ENCODE measurements around the gene PLEKHA7. TPM values are rescaled to one million over a fixed set of nuclear protein-coding genes. Genes with fewer than 3 reads are reported as not detected.
"Not testable (repeated sequence)": the region's sequence is repeated elsewhere in the genome, so short reads cannot be mapped to it uniquely, and the experiment has no call there.

Gene PLEKHA7
- total RNA-seq, 1 donor from 2014 or later = 16.2 TPM

DNA sequence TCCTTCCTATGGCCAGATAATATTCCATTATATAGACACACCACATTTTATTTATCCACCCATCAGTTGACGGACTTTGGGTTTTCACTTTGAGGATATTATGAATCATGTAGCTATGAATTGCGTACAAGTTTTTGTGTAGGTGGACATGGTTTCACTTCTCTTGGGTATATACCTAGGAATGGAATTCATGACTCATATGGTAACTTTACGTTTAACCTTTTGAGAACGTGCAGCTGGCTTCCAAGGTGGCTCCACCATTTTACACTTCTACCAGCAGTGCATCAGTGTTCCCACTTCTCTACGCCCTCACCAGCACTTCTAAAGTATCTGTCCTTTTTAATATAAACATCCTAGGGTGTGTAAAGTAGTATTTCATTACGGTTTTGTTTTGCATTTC lies 112.0 kb downstream of the PLEKHA7 start:
- intact Hi-C loops (cut with DNase I) = no loop called here
- DNase-seq (no peak), ATAC-seq (ENCODE audit: poor library complexity) (no peak)

DNA sequence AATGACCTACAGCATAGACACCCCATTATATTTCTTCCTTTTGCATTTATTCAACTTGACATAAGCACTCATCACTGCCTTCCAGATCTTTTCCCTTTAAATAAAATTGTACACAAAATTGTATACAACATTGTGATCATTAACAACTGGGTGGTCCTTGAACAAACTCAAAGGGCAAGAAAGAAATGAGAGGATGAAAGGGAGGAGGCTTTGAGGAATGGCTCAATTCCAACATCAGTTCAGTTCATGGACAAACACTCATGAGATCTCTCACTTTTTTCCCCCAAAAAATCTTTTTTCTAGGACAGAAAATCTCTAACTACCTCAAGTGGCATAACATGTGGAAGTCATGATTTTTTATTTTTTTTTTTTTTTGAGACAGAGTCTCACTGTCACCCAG lies 113.7 kb downstream of the PLEKHA7 start:
- intact Hi-C loops (cut with DNase I) = no loop called here
- no peak for ATAC-seq (ENCODE audit: poor library complexity)
- no peak for DNase-seq

- DNase-seq (no peak), ATAC-seq (ENCODE audit: poor library complexity) (no peak)
- intact Hi-C loops (cut with DNase I) = no loop called here
Observed at GRCh38 chr11:16899708-16900303, 114.4 kb downstream of the PLEKHA7 start.

DNA sequence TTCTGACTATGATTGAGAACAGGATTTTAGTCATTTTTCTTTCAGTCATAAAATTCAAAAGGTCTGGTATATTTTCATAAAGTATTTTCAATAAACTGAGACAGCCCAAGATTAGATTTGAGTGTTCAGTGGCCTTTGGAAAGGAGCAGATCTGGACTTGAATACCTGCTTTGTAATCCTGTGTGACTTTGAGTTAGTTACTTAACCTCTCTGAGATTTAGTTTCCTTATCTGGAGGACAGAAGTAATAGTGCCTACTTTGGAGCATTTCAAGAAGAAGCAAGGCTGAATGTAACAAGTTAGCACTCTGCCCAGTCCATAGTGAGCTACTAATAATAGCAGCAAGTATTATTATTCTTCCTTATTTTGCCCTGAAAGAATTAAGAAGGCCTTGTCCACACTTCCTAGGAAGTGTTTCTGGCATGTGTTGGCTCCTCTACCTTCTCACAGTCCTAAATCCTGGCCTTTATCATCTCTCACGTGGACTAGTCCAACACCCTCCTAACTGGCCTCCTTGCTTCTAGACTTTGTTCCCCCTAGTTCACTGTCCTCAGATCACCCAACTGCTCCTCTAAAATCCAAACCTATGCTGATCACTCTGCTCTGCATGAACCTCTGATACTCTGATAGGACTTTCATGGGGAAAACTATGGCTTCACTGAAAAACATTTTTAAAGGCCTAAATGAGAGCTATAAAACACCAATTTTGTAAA lies 115.8 kb downstream of the PLEKHA7 start:
- ATAC-seq (ENCODE audit: poor library complexity) = no peak
- intact Hi-C loops (cut with DNase I) = no loop called here
- DNase-seq = no peak

DNA sequence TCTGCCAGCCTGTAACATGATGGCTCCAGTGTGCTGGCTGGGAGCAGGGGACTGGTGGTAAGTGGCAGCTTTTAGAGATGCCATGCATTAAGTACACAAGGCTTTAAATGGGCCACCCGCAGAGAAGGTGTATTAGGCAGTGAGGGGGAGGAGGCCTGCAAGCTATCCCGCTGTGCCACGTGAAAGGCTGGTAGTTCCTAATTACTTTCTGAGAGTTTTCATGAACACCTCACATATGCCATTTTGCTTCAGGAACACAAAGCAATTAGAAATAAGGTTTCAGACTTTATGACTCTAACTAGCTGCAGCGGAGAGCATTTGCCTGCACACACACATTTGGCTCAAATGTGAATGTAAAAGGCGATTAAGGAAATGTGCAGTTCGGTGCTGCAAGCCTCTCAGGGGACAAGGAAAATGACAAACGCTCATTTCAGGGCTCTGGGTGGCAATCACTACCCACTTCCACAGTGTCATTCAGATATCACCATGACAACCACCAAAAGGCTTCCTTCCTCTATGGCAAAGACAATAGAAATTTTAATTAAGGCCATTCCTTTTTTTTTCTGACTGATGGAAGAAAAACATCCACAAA lies 116.6 kb downstream of the PLEKHA7 start:
- DNase-seq (no peak), ATAC-seq (ENCODE audit: poor library complexity) (peak; percentile 36)
- intact Hi-C loops (cut with DNase I) = no loop called here

- ATAC-seq (ENCODE audit: poor library complexity) = peak; percentile 26
- intact Hi-C loops (cut with DNase I) = no loop called here
Observed at GRCh38 chr11:16896729-16897469, 117.3 kb downstream of the PLEKHA7 start.

DNA sequence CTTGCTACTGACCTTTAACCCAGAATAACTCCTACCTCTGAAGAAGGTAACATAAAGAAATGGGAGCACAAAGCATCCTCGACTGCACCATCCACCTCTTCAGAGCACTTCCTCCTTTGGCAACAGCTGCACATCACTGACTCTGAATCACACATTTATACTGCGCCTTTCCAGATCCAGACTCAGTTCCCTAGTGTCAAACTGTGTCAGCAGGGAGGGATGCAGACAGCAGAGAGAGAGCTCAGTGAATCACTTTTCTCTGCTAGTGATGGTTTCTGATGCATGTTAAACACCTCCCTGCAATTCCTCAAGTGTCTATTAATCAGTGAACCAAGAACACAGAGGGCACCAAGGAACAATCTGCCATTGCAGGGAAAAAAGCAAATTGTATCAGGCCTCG lies 118.9 kb downstream of the PLEKHA7 start:
- DNase-seq (no peak), ATAC-seq (ENCODE audit: poor library complexity) (no peak)
- intact Hi-C loops (cut with DNase I) = no loop called here

More at GRCh38 chr11:16896729-16897469, 117.3 kb downstream of the PLEKHA7 start:
- no peak for DNase-seq

GRCh38 chr11:16893456-16894066 lies 120.7 kb downstream of the PLEKHA7 start:
- no peak for DNase-seq
- ATAC-seq (ENCODE audit: poor library complexity) = no peak
- intact Hi-C loops (cut with DNase I) = no loop called here

DNA sequence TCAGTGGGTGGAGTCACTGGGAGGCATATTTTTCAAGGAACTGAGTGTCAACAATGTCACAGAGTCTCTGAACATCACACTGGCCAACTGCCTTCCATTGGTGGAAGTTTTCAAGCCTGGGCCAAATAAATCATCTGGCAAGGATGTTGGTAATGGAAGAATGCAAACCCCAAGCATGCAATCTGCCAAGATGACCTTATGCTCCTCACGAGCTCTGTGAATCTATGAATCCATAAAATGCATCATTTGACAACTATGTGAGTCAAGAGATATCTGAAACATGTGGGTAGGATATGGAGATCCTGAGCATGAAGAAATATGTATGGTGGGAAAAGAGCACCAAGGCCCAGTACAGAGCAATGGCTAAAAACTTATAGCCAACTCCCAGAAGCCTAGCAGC lies 122.2 kb downstream of the PLEKHA7 start:
- no peak for DNase-seq
- intact Hi-C loops (cut with DNase I) = no loop called here
- no peak for ATAC-seq (ENCODE audit: poor library complexity)

DNA sequence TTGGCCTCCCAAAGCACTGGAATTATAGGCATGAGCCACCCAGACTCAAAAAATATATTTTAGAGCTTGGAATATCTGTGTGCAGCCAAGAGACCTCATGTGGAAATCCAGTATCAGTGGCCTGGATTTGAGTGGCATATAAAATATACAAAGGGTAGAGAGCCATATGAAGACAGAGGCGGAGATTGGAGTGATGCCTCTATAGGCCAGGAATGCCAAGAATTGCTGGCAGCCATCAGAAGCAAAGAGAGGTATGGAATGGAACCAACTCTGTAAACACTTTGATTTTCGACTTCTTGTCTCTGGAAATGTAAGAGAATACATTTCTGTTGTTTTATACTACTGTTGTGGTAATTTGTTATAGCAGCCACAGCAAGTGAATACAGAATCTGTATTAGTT lies 123.0 kb downstream of the PLEKHA7 start:
- DNase-seq (no peak), ATAC-seq (ENCODE audit: poor library complexity) (no peak)
- intact Hi-C loops (cut with DNase I) = no loop called here

DNA sequence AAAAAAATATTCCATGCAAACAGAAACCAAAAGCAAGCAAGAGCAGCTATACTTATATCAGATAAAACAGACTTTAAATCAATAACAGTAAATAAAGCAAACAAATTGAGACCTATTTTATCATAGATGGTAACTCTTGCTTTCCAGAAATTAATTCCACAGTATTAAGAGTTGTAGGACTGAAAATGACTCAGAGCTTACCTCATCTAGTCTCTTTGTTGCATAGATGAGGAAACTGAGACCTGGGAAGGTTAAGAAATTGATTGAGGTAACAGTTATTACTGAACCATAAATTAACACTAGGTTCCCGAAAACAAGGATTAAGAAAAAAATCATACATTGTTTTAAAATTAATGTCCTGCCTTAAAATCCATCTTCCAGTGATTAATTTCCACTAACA lies 123.8 kb downstream of the PLEKHA7 start:
- ATAC-seq (ENCODE audit: poor library complexity) (no peak), DNase-seq (no peak)
- intact Hi-C loops (cut with DNase I) = no loop called here

- intact Hi-C loops (cut with DNase I) = loop anchor here (10.0 kb wide), 1 partner anchor 105 kb away; no protein-coding TSS in a partner anchor
- DNase-seq (no peak), ATAC-seq (ENCODE audit: poor library complexity) (no peak)
Observed at GRCh38 chr11:16889905-16890304, 124.3 kb downstream of the PLEKHA7 start.

- not testable (repeated sequence) for ATAC-seq (ENCODE audit: poor library complexity); DNase-seq
- intact Hi-C loops (cut with DNase I) = loop anchor here (10.0 kb wide), 1 partner anchor 104 kb away; no protein-coding TSS in a partner anchor
Observed at GRCh38 chr11:16889010-16889409, 125.2 kb downstream of the PLEKHA7 start.

DNA sequence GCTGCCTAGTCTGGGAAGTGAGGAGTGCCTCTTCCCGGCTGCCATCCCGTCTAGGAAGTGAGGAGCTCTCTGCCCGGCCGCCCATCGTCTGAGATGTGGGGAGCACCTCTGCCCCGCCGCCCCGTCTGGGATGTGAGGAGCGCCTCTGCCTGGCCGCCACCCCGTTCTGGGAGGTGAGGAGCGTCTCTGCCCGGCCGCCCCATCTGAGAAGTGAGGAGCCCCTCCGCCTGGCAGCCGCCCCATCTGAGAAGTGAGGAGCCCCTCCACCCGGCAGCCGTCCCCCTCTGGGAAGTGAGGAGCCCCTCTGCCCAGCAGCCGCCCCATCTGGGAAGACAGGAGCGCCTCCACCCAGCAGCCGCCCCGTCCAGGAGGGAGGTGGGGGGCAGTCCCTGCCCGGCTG lies 126.3 kb downstream of the PLEKHA7 start:
- DNase-seq; ATAC-seq (ENCODE audit: poor library complexity): not testable (repeated sequence)
- intact Hi-C loops (cut with DNase I) = loop anchor here (10.0 kb wide), 1 partner anchor 103 kb away; no protein-coding TSS in a partner anchor

- DNase-seq = peak; percentile 54
- ATAC-seq (ENCODE audit: poor library complexity) = peak; percentile 53
- intact Hi-C loops (cut with DNase I) = loop anchor here (10.0 kb wide), 1 partner anchor 98 kb away; no protein-coding TSS in a partner anchor
Observed at GRCh38 chr11:16883174-16883573, 131.0 kb downstream of the PLEKHA7 start.

DNA sequence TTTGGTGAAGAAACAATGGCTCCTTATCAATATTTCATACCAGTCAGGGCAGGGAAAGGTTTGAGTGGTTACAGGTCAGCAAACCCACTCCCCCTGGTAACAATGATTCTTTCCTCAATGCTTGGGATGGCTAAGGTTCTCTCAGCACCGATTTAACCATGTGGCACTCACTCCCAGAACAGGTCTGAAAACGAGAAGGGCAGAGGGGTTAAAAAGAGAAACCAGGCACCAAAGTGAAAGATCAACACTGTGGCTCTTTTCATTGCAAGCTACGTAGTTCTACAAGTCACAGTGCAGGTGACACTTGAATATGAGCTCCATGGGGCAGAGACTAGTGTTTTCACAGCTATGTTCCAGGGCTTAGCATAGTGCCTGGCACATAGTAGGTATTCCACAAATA lies 132.4 kb downstream of the PLEKHA7 start:
- DNase-seq (no peak), ATAC-seq (ENCODE audit: poor library complexity) (no peak)
- intact Hi-C loops (cut with DNase I) = loop anchor here (10.0 kb wide), 1 partner anchor 97 kb away; no protein-coding TSS in a partner anchor

GRCh38 chr11:16881074-16881709 lies 133.0 kb downstream of the PLEKHA7 start:
- ATAC-seq (ENCODE audit: poor library complexity) (peak; percentile 87), DNase-seq (peak; percentile 70)
- intact Hi-C loops (cut with DNase I) = loop anchor here (10.0 kb wide), 1 partner anchor 96 kb away; no protein-coding TSS in a partner anchor

DNA sequence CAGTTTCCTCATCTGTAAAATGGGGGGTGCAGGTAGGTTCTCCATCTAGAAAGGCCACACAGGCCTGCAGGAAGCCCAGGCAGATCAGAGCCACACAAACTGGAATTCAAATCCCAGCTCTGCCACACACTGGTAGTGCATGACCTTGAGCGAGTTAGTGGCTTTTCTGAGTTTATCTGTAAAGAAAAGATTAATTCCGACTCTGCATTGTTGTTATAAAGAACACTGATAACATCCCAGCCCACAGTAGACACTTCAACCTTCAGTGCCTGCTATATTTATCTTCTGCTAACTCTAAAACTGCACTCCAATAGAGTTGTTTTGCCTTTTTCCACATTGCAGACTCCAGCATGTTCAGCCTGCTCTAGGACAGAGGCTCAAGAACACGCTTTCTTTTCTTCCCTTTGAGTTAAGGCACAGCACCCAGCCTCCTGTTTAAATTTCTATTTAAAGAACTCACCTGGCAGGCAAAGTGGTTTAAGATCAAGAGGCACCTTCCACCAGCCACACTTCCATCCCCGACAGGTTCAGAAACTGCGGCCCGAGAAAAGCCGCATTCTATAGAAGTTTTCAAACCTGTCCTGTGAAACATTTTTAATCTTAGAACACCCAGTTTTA lies 133.9 kb downstream of the PLEKHA7 start:
- ATAC-seq (ENCODE audit: poor library complexity) = peak; percentile 55
- intact Hi-C loops (cut with DNase I) = loop anchor here (10.0 kb wide), 1 partner anchor 95 kb away; no protein-coding TSS in a partner anchor

More for the DNA sequence above, 133.9 kb downstream of the PLEKHA7 start:
- DNase-seq = no peak

Measured in Right ventricle myocardium superior (tissue), 1 donor.